Smooth muscle cell (in vitro differentiated cells): ENCODE measurements around the gene ESRP2. TPM values are rescaled to one million over a fixed set of nuclear protein-coding genes. Genes with fewer than 3 reads are reported as not detected.

Source experiments
- DNase-seq: peaks from one replicate; lab custom pipeline; 2025; ENCODE audit not compliant: unreplicated experiment; lab: John Stamatoyannopoulos, UW
- H2AFZ ChIP-seq: fragments of 200-600 bp; sonication (generic); 2 replicates; pipeline ENCODE4 v1.6.0; 2016; ENCODE audit warnings: antibody characterized with exemption, low read depth, mild to moderate bottlenecking
- H3F3A ChIP-seq: fragments of 200-600 bp; sonication (generic); 2 replicates; pipeline ENCODE4 v1.6.0; 2017; ENCODE audit warnings: antibody characterized with exemption, low read depth
- H3K27ac ChIP-seq: fragments of 200-600 bp; sonication (generic); 2 replicates; pipeline ENCODE4 v1.5.1; 2016; ENCODE audit warnings: low read depth, mild to moderate bottlenecking
- H3K27me3 ChIP-seq: fragments of 200-600 bp; sonication (generic); 2 replicates; pipeline ENCODE4 v1.6.1; 2016; ENCODE audit warnings: low read depth, mild to moderate bottlenecking
- H3K36me3 ChIP-seq: fragments of 200-600 bp; sonication (generic); 2 replicates; pipeline ENCODE4 v1.5.1; 2016; ENCODE audit warnings: low read depth
- H3K4me1 ChIP-seq: fragments of 200-600 bp; sonication (generic); 2 replicates; pipeline ENCODE4 v1.5.1; 2016; ENCODE audit warnings: low read depth
- H3K4me2 ChIP-seq: fragments of 200-600 bp; sonication (generic); 2 replicates; pipeline ENCODE4 v1.6.0; 2016; ENCODE audit warnings: mild to moderate bottlenecking
- H3K4me3 ChIP-seq: fragments of 200-600 bp; sonication (generic); 2 replicates; pipeline ENCODE4 v1.5.1; 2016; ENCODE audit warnings: mild to moderate bottlenecking
- H3K79me2 ChIP-seq: fragments of 200-600 bp; sonication (generic); 2 replicates; pipeline ENCODE4 v1.6.0; 2016; ENCODE audit warnings: low read depth, mild to moderate bottlenecking
- H3K9ac ChIP-seq: fragments of 200-600 bp; sonication (generic); 2 replicates; pipeline ENCODE4 v1.6.0; 2016; ENCODE audit warnings: low read depth
- H3K9me3 ChIP-seq: fragments of 200-600 bp; sonication (generic); replicated peaks from 2 replicates; pipeline ENCODE4 v1.5.1; 2016; ENCODE audit warnings: low read depth
- H4K20me1 ChIP-seq: fragments of 200-600 bp; sonication (generic); 2 replicates; pipeline ENCODE4 v1.6.0; 2016; ENCODE audit warnings: low read depth
- WGBS: methylation state at CpG from one replicate; pipeline ENCODE4 v1.1.7; 2016; ENCODE audit warnings: low lambda C conversion rate; 5-methylcytosine and 5-hydroxymethylcytosine counted together
- polyA plus RNA-seq: library from polyadenylated mRNA; unstranded; fragments of >200 nt; fragmentation: Nextera tagmentation; extraction: Ambion mirVana; gene quantifications from 2 replicates; pipeline ENCODE4 v1.2.1, GENCODE V29; 2016
- total RNA-seq: library from RNA; depleted of rRNA; stranded (reverse); fragments of >200 nt; gene quantifications from 2 replicates; pipeline ENCODE4 v1.2.3, GENCODE V29; 2014
- TF ChIP-seq, protein P1 (sequence below): fragments of 200-600 bp; sonication (generic); IDR thresholded peaks from 2 replicates; pipeline ENCODE4 v1.5.1; 2017; ENCODE audit warnings: borderline replicate concordance, mild to moderate bottlenecking, antibody characterized with exemption; ENCODE audit not compliant: insufficient read depth, poor library complexity, severe bottlenecking

The ESRP2 gene
- total and polyA plus RNA-seq, 2 experiments from 2014 or later = 2.7 to 8.5 TPM

DNA sequence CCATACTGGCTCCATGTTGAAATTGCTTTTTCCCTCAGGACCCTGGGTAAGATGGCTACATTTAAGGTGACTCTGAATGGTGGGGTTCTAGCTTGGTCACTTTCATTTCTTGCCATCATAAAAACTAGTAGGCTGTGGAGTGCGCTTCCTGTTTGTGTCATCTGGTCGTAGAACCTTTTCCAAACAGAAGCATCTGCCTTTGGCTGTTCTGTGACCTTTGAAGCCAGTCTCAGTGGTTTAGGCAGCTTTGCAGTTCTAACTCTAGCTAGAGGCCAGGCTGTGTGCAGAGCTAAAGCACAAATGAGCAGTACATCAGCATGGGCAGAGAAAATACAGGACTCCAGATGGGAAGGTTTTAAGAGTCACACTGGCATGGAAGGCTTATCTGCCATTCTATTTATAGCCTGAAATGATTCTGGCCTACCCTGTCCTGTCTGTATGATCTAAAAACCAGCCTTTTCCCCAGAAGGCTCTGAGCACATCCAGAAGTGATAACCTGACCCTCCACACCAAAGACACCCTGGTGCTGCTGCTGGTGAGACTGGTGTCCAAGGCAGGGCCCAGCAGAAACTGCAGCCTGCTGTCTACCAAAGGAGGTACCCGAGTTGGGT is 8.6 kb downstream of the ESRP2 start:
- WGBS = 67% methylated on average over 3 of the region's 3 CpGs
- Histone ChIP-seq H3K4me2 (no peak overlapping the region), H3F3A (peaks cover 5% of the 10 kb centered on the region), H3K4me1 (no peaks in the 10 kb centered on the region), H3K27me3 (no peaks in the 10 kb centered on the region), H3K9me3 (no peaks in the 10 kb centered on the region), H3K36me3 (no peaks in the 10 kb centered on the region), H2AFZ (no peak overlapping the region), H3K27ac (peak overlapping the region; percentile 28), H3K79me2 (no peaks in the 10 kb centered on the region), H4K20me1 (peaks cover 19% of the 10 kb centered on the region), H3K4me3 (no peak overlapping the region), H3K9ac (no peak overlapping the region)
- TF ChIP-seq, protein P1, sequence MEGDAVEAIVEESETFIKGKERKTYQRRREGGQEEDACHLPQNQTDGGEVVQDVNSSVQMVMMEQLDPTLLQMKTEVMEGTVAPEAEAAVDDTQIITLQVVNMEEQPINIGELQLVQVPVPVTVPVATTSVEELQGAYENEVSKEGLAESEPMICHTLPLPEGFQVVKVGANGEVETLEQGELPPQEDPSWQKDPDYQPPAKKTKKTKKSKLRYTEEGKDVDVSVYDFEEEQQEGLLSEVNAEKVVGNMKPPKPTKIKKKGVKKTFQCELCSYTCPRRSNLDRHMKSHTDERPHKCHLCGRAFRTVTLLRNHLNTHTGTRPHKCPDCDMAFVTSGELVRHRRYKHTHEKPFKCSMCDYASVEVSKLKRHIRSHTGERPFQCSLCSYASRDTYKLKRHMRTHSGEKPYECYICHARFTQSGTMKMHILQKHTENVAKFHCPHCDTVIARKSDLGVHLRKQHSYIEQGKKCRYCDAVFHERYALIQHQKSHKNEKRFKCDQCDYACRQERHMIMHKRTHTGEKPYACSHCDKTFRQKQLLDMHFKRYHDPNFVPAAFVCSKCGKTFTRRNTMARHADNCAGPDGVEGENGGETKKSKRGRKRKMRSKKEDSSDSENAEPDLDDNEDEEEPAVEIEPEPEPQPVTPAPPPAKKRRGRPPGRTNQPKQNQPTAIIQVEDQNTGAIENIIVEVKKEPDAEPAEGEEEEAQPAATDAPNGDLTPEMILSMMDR = no peak
- no peak for DNase-seq

DNA sequence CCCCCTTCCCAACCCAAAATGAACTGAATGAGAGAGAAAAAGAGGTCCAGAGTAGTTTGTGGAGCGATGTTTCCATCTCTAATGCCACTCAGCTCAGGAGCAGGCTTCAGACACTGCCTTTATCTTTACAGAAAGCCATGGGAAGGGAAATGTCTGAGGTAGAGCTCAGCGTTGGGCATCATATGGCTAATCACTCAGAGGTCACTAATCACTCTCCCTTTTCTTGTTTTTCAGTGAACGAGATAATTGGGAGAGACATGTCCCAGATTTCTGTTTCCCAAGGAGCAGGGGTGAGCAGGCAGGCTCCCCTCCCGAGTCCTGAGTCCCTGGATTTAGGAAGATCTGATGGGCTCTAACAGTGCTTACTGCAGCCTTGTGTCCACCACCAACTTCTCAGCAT is 9.8 kb downstream of the ESRP2 start:
- Histone ChIP-seq H3K27me3 (no peaks in the 10 kb centered on the region), H4K20me1 (peaks cover 19% of the 10 kb centered on the region), H3K9ac (no peak overlapping the region), H3K36me3 (no peaks in the 10 kb centered on the region), H3F3A (peaks cover 5% of the 10 kb centered on the region), H3K27ac (no peak overlapping the region), H3K4me3 (no peak overlapping the region), H3K4me2 (no peak overlapping the region), H3K9me3 (no peaks in the 10 kb centered on the region), H3K79me2 (no peaks in the 10 kb centered on the region), H2AFZ (no peak overlapping the region), H3K4me1 (no peaks in the 10 kb centered on the region)
- WGBS = 60% methylated on average over 4 of the region's 4 CpGs
- no peak for DNase-seq
- TF ChIP-seq, protein P1 = no peak

DNA sequence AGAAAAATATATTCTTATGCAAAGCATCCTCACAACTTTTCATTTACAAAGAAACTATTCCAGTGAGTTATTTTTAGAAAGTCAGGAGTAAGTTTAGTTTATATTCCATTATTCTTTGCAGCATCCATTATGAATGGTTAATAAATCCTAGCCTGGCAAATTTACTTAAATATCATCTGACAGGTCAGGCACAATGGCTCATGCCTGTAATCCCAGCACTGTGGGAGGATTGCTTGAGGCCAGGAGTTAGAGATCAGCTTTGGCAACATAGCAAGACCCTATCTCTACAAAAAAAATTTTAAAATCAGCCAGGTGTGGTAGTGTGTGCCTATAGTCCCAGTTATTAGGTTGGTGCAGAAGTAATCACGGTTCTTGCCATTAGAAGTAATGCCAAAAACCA is 12.9 kb downstream of the ESRP2 start:
- Histone ChIP-seq H3K27me3 (no peaks in the 10 kb centered on the region), H3K4me2 (no peak overlapping the region), H3K4me1 (no peaks in the 10 kb centered on the region), H3K9me3 (no peaks in the 10 kb centered on the region), H3K79me2 (no peaks in the 10 kb centered on the region), H3K9ac (no peak overlapping the region), H3K36me3 (no peaks in the 10 kb centered on the region), H3K27ac (no peak overlapping the region), H3K4me3 (no peak overlapping the region), H4K20me1 (peaks cover 11% of the 10 kb centered on the region), H2AFZ (no peak overlapping the region), H3F3A (peaks cover 5% of the 10 kb centered on the region)
- 96% methylated on average over 1 of the region's 1 CpG for WGBS
- DNase-seq = no peak
- TF ChIP-seq, protein P1 = no peak

DNA sequence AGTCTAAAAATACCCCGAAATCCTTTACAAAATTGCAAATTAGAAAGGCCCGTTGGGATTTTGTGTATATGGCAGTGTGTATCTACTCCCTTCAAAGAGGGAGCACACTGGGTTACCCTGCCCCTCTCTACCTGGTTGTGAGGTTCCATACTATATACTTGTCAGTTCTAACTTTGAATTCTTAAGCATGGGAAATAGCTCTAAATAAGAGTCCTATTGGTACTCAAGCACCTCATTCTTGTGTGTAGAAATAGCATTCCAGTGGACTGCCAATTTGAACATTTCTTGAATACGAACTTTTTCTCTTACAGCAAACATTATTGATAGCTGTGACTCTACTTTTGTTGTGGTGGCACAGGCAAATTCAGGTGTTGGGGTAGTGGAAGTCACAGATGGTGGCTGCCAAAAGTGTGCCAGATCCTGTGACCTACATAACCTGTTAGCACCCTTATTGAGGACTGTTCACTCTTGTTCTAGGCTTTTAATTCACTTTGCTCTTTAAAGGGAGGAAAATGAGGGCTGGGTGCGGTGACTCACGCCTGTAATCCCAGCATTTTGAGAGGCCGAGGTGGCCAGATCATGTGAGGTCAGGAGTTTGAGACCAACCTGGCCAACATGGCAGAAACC is 16.1 kb downstream of the ESRP2 start:
- H3K27ac ChIP-seq = no peak overlapping the region
- no peak overlapping the region for H3K4me2 ChIP-seq
- no peaks in the 10 kb centered on the region for H3K27me3 ChIP-seq
- H3F3A ChIP-seq = no peaks in the 10 kb centered on the region
- H3K4me3 ChIP-seq = no peak overlapping the region
- H3K9ac ChIP-seq = no peak overlapping the region
- no peaks in the 10 kb centered on the region for H3K36me3 ChIP-seq
- 89% methylated on average over 6 of the region's 6 CpGs for WGBS
- no peaks in the 10 kb centered on the region for H3K4me1 ChIP-seq
- no peaks in the 10 kb centered on the region for H4K20me1 ChIP-seq
- H3K79me2 ChIP-seq = no peaks in the 10 kb centered on the region
- DNase-seq = no peak
- TF ChIP-seq, protein P1 = no peak
- H2AFZ ChIP-seq = no peak overlapping the region
- H3K9me3 ChIP-seq = no peaks in the 10 kb centered on the region
